HG02938 (cell line): Measurements from ENCODE around the gene TMEM179.

Source experiments
- ATAC-seq: cut with Tn5 transposase; IDR thresholded peaks from one replicate; pipeline ENCODE4 v1.9.1; 2021; ENCODE audit warnings: mild to moderate bottlenecking, moderate library complexity; ENCODE audit not compliant: unreplicated experiment

Gene TMEM179

DNA sequence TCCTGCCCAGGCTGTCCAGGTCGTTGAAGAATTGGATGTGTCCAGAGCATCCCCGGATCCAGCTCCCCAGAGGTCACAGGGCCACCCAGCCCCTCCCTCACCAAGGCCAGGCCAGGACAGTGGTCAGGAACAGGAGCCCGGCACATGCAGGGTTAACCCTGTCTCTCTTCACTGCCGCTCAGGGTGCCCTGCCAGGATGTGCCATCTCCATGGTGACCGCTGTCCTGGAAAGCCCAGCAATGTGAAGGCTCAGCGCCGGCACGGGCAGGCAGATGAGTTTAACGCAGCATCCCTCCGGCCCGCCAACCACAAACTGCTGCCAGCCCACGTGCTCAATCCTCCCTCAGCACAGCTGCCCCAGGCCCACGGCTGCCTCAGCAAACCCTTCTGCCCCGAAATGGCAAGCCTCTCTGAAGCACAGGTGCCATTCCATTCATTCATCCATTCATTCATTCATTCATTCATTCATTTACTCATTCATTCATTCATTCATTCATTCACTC is 4.4 kb downstream of the TMEM179 start:
- ATAC-seq = no peak

DNA sequence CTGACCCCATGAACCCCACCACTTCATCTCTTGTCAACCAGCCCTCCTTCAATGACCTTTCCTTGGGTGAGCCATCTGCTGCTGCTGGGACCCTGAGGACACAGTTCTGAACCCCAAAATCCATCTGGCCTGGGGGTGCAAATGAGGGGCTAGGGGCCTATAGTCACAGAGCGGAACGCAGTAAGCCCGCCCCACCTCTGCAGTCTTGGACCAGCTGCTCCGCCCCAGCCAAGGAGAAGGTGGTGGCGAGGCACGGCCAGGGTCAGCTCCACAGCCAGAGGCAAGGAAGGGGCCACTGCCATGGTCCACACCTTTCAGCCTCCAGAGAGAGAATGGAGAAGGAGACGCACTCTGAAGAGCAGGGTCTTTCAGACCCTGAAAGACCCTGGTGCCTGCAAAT is 5.1 kb downstream of the TMEM179 start:
- ATAC-seq = no peak

DNA sequence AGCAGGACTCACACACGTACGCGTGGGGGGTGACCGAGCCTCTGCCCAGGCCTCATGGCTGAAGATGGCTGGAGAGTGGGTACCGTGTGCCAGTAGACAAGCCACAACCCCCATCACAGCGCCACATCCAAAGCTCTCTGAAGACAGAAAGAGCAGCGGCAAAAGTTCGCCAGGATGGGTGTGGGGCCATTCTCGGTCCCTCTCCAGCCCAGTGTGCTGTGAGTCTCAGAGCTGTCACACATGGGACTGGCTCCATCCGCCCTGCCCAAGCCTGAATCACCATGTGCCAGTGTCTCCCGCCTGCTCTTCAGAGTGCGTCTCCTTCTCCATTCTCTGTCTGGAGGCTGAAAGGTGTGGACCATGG is 5.7 kb downstream of the TMEM179 start:
- ATAC-seq = no peak

DNA sequence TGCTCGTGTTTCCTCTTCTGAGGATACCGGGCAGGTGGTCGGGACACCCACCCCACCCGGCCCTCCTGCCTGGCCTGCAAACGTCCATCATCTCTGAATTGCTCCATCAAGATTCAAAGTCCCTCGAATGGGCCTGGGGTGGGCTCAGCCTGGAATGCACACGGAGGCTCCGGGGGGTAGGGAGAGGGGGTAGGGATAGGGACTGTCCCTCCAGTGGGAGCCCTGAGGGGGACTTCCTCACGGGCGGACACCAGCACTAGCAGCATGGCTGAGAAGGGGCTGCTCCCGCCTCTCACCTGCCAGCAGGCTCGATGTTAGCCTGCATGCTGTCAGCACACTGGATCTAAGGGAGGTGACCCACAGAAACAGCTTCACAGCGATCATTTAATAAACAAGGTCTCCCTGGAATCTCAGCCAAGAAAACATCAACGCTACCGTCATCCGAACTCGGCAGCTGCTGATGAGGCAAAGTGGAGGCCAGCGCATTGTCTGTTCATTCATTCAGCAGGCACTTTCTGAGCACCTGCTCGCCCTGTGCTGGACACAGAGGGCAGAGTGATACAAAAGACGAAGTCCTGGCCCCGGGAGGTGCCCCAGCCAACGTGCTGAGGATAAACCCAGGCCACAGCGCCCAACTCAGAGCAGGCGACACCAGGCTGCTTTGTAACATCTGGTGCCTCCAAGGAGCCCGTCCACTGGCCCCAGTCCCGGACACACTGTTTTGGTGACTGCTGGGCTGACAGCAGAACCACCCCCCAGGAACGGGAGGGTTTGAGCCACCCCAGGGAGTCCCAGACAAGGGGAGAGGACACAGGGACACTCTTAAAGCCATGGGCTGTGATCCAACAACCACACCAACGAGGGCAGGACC is 6.3 kb downstream of the TMEM179 start:
- ATAC-seq = no peak

DNA sequence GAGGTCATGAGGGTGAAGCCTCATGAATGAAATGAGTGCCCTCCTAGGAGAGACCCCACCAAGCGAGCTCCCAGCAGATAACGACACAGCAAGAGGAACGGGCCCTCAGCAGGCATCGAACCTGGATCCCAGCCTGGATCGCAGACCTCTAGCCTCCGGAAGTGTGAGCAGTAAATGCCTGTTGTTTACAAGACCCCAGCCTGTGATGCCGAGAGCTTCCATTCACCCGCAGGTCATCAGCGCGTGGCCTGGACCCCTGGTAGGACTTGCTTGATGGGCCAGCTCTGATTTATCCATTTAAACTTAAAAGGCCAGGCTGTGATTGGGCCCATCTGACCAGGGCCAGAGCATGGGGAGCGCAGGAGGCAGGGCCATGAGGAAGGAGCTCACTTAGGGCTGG is 7.0 kb downstream of the TMEM179 start:
- ATAC-seq = no peak

DNA sequence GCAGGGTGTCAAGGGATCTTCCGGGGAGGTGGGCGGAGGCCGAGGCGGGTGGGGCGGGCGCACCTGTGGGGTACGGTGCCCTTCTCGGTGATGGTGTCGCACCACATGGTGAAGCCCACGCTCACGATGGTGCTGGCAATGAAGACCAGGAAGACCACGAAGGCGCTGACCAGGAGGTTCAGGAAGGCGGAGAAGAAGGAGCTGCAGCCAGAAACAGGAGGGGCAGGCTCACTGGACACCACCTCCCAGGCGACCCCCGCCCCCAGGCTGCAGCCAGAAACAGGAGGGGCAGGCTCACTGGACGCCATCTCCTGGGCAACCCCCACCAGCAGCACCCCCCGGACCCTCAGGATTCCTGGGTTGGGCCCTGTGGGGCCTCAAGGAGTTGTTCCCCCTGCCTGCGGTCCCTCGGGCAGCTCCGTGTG is 7.6 kb downstream of the TMEM179 start:
- no peak for ATAC-seq

DNA sequence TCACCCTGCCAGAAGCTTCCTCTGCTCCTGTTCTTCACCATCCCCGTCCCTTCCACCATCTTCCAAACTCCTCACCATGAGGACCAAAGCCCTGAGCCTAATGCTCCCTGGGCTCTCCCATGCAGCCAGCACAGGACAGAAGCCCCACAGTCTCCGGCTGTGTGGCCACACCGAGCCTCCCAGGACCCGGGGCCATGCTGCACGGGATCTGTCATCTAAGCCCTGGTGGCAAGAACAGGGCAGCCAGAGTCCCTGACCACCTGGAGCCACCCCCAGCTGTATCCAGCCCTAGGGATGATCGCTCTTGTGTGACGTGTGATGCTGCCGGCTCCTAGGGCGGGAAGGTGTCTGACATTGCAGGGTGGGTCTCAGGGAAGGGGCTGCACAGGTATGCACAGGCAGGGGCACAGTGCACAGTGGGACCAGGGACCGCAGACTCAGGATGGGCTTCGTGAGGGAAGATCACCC is 8.1 kb downstream of the TMEM179 start:
- ATAC-seq = no peak

DNA sequence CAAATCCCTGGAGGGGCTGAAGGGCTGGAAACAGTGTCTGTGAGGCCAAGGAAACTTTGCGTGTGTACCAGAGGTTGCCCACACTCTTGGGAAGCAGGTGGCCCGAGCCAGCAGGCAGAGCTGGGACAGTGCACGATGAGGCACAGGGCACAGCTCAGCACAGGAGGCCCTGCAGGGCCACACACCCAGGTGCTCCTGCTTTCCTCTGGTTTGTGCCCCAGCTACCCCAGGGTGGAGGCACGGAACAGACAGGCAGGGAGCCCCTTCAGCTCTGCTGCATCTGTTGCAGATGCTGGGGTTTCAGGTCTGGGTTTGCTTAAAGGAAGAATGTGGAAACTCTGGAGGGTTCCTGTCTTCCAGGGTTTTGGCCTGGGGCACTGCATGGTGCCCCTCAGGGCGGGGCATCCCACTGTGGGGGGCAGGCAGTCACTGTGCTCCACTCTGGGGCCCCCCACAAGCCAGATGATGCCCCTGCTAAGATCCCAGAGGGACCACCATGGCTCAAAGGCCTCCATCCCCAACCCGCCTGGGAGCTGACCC is 8.6 kb downstream of the TMEM179 start:
- no peak for ATAC-seq

DNA sequence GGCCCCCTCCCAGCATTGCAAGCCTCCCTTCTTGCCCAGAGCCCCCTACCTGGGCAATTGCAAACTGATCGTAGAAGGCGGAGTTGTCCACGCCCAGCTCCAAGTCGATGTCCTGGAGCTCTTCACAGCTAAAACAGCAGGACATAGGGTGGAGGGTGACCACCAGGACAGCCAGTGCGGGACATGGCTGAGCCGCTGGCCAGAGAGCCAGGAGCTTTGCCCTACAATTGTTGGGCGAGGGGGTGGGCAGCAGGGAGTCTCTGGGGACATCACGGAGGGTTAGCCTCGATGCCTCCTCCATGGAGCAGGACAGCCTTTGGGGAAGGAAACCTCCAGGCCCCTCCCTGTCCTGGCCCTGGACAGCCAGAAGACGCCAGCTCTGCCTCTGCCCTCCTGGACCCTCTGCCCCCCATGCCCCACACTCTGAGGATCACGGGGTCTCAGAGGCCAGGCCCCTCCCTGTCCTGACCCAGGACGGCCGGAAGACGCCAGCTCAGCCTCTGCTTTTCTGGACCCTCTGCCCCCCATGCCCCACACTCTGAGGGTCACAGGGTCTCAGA is 9.4 kb downstream of the TMEM179 start:
- ATAC-seq = no peak

DNA sequence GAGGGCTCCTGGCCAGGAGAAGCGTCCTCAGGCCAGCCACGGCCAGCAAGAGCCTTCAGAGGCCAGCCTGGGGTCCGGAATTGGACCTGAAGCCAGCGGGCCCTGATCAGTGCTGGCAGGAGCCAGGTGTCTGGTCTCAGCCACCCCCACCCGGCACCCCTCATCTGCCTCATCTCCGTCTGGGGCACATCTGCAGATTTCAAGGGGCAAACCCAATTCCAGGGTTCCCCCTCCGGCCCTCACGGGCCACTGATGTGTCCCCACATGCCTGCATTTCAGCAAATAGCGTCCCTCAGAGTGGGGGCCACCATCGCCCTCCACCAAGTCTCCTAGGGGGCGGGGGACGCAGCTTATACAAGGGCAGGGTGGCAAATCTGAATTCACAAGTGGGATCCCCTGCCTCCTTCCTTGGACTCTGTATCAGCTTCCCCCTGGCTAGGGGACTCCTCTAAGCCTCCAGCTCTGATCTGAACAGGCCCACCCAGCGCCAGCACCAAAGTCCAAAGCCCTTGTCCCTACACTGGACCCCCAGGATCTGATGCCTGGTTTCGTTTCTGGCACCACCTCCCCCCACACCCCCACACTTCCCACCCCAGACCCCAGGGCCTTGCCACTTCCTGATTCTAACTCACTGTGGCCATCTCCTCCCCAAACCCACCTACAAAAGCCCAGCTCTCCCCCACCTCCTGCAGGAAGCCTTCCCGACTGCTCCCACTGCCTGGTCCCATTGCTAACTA is 10.1 kb downstream of the TMEM179 start:
- ATAC-seq = no peak

DNA sequence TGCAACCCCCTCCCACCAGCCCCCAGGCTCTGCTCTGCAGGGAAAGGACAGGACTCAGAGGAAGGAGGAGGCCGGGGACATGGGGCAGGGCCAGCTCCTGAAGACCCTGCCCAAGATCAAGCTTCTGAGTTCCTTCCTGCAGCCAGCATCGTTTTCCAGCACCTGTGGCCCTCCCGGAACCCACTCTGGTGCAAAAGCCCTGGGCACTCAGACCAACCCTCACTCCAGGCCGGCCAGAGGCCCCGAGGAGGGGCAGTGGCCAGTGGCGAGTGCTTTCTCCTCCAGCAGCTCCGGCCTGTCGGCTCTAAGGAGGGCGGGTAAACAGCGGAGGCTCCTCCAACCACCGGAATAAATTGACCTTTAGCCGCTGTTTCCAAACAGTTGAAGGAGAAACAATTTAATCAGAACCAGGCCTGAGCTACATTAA is 10.8 kb downstream of the TMEM179 start:
- no peak for ATAC-seq

DNA sequence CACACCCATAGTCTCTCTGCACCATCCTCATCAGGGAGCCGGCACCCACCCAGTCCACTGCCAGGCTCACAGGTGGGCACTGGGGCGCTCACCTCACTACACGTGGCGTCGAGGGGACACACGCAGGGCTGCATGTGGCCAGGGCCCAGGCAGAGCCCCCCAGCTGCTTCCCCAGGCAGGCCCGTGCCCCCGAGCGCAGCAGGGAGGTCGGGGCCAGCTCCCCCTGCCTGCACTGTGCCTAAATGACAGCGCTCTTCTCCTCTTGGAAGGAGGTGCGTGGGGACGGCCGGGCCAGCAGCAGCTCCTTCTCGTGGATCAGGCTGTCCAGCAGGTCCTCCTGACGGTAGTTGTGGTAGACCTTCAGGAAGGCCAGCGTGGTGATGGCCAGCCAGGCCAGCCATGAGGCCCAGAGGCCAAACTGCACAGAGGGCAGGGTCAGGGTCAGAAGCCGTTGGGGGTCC is 11.3 kb downstream of the TMEM179 start:
- no peak for ATAC-seq

DNA sequence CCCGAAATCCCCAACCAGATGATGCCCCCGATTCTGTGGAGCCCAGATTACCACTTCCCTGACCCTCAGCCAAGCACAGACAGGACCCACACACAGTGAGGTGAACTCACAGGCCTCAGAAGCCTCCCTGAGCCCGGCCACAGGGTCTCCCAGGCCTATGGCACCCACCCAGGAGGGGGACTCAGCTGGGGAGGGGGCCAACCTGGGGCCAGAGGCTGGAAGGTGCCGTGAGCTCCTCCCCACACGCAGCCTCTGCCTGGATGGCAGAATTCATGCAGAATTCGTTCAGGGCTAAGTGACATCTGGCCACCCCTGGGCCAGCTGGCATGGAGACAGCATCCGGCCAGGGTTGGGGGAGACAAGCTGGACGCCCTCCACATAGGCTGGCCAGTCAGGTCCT is 11.8 kb downstream of the TMEM179 start:
- ATAC-seq = no peak

DNA sequence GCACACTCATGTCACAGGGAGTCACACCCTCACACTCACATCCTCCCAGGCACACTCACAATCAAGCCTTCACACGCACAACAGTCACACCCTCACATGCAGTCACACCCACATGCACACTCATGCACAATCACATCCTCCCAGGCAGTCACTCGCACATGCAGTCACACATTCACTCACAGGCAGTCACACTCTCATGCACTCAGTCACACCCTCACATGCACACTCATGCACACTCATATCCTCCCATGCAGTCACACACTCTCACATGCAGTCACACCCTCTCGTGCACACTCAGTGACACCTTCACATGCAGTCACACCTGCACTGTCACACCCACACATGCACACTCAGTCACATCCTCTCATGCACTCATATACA is 12.3 kb downstream of the TMEM179 start:
- no peak for ATAC-seq

DNA sequence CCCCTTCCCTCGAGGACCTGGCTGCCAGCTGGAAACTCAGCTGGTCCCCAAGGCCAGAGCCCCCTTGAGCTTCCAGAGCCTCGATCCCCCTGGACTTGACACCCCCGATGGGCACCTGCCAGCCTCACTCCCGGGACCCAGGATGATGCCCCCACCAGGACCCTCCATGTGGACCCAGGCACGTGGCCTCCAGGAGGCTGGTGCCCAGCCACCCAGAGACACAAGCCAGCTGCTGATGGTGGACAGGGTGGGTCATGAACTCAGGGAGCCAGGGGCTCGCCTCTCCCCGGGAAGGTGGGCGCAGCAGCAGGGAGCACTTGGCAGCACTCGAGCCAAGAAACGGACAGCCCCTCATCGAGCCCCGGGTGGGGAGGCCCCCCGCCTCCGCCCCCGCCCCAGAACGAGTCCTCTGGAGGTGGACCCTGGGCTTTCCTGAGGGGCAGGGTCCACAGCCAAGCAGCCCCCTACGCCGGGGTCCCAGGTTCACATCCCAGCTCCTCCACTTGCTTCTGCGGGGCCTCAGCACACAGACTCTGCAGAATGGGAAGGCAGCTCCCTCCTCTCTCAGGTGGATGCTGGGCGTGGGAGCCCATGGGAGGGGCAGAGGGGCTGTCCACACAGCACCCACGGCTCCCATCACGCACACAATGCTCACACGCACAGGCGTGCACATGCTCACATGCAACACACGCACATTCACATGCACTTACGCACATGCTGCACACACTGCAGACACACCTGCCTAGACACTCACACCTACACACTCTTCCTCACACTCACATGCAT is 12.9 kb downstream of the TMEM179 start:
- ATAC-seq = no peak

DNA sequence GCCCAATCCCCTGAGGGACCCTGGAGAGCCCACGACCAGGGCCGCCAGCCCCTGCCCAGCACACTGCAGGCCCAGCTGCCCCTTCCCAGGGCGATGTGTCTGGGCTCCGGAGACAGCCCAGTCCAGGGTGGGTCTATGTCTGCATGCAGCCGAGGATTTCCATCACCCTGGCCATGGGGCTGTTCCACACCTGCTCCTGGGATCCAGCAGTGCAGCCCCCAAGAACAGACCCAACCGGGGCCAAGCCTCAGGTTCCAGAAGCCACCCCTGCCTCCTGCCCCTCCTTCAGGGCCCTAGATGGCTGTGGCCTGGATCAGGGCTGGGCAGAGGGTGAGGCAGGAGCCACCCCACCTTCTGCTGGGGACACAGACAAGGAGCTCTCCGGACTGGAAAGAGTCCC is 13.5 kb downstream of the TMEM179 start:
- ATAC-seq = no peak

DNA sequence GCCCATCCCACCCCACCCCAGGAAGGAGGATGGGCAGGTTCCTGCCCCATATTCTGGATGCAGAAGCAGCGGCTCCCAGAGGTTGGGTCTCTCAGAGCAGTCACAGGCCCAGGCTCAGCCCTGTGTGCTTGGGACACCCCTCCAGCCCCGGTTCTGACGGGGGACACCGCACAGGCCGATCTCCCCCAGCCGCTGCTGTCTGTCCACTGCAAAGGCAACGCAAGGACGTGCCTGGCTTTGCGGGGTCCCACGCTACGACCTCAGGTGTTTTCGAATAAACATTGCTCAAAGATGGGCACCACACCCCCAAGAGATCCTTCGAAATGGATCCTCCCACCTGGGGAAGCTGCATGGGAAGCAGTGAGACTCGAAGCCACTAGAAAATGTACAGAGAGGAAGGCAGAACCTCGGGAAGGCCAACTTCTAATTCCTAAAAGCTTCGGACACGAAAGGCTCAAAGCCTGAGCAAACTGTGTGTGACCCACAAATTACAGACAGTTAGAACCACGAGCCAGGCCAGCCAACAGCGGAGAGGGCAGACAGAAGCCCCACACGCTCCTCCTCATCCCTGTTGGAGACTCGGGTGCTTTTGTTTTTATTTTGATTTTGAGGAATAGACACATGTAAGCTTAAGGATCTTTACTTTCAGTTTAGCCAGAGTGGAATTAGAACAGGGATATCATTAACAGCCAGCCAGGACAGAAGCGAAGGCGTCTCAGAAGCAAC is 14.2 kb downstream of the TMEM179 start:
- ATAC-seq = no peak

DNA sequence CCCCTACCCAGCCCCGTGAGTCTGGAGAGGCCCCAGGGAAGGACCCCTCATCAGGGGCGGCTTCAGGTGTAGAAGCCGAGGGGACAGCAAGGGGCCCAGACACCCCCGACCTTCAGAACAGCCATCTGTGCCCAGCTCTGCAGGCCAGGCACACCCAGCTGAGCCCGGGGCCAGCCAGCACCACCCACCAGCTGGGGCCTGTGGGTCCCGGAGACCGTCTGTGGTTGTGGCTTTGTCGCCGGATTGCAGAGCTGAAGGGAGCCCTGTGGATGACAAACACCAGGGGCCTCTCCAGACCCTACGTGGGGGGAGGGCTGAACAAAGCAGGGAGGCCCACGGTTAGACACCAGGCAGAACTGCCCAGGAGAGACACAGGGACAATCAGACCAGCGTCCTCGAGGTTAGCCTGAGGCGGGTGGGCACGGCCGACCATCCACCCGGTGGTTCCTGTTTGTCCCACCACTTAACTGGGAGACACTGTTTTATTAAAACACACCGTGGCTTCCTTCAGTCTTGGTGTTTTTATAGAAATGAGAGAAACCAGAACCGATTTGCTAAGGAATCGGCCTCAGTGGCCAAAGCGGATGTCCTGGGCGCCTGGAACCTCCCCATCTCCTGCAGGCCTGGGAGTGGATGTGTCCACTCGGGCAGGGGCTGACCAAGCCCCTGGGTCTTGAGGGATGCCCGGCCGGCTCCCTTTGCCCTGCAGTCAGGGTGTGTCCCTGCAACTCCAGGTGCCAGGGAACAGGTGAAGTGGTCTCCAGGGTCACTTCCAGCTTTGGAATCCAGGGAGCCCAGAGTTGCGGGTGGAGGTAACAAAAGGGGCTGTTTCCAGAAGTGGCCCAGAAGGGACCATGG is 15.0 kb downstream of the TMEM179 start:
- no peak for ATAC-seq
